NT2/D1 (cell line): ENCODE measurements around the gene POM121L12.

Source experiments
- DNase-seq: peaks from one replicate; pipeline ENCODE4 v3.0.0-alpha.2; 2011; ENCODE audit warnings: low read depth, low spot score
- H3K27me3 ChIP-seq: 2 replicates; pipeline ENCODE4 v1.6.0; 2011; ENCODE audit warnings: mild to moderate bottlenecking; ENCODE audit not compliant: insufficient read length, insufficient read depth
- H3K36me3 ChIP-seq: 2 replicates; pipeline ENCODE4 v1.6.1; 2011; ENCODE audit warnings: mild to moderate bottlenecking, low read length, mixed read lengths; ENCODE audit not compliant: insufficient read depth, insufficient read length
- H3K4me1 ChIP-seq: 2 replicates; pipeline ENCODE4 v1.5.1; 2011; ENCODE audit not compliant: insufficient read depth, insufficient read length
- H3K4me3 ChIP-seq: 2 replicates; pipeline ENCODE4 v1.5.1; 2011; ENCODE audit warnings: low read depth; ENCODE audit not compliant: insufficient read length
- H3K9ac ChIP-seq: 2 replicates; pipeline ENCODE4 v1.6.0; 2011; ENCODE audit warnings: low read depth; ENCODE audit not compliant: insufficient read length
- H3K9me3 ChIP-seq: 2 replicates; pipeline ENCODE4 v1.5.1; 2011; ENCODE audit warnings: mild to moderate bottlenecking, low read length; ENCODE audit not compliant: insufficient read depth
- SUZ12 ChIP-seq: IDR thresholded peaks from 2 replicates; pipeline ENCODE4 v1.6.1; 2011; ENCODE audit not compliant: insufficient read length, insufficient read depth; ENCODE audit errors: extremely low read depth
- YY1 ChIP-seq: IDR thresholded peaks from 2 replicates; pipeline ENCODE4 v1.6.1; 2011; ENCODE audit not compliant: insufficient read length, insufficient read depth
- ZNF274 ChIP-seq: IDR thresholded peaks from 2 replicates; pipeline ENCODE4 v1.6.1; 2011; ENCODE audit warnings: mild to moderate bottlenecking, low read depth, low read length

POM121L12 gene

DNA sequence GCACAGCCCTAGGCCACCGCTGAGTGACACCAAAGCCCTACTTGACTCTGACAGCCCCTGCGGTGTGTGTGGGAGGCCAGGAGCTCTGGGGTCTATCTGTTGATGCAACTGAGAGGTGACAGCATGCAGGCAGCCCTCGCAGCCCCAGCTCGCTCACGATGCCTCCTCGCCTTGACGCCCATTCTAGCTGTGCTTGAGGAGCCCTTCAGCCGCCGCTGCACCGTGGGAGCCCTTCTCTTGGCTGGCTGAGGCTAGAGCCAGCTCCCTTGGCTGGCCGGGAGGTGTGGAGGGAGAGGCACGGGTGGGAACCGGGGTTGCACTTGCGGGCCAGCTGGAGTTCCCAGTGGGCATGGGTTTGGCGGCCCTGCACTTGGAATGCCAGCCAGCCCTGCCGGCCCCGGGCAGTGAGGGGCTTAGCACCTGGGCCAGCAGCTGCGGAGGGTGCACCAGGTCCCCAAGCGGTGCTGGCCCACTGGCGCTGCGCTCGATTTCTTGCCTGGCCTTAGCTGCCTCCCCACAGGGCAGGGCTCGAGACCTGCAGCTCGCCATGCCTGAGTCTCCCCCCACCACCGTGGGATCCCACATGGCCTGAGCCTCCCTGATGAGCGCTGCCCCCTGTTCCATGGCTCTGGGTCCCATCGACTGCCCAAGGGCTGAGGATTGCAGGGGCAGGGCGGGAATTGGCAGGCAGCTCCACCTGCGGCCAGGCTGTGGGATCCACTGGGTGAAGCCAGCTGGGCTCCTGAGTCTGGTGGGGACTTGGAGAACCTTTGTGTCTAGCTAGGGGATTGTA lies 31.6 kb upstream of the POM121L12 start:
- Histone ChIP-seq H3K4me1 (no peaks in the 10 kb centered on the region), H3K9me3 (peaks cover 13% of the 10 kb centered on the region; the same call in 1 of the 2 replicates), H3K9ac (no peak overlapping the region), H3K4me3 (no peak overlapping the region), H3K27me3 (no peaks in the 10 kb centered on the region), H3K36me3 (no peaks in the 10 kb centered on the region)
- DNase-seq, result no peak
- TF ChIP-seq ZNF274 (no peak), SUZ12 (no peak), YY1 (no peak)

DNA sequence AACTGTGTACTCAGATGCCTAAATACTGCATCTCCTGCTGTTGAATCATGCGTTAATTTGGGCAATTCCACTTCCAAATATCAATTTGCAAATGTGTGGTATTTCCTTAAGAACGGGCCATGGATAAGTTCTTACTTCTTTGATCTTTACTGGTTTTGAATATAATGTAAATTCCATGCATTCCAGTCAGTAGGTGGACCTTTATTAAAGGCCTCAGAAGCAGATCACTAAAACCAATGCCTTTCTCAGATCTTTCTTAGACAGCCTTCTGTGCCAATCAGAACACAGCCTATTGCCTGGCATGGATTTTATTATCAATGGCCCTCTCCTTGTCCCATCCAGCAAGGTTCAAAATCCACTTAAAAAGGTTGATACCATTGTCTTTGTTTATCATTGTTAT lies 21.5 kb upstream of the POM121L12 start:
- Histone ChIP-seq H3K4me1 (no peaks in the 10 kb centered on the region), H3K27me3 (no peaks in the 10 kb centered on the region), H3K4me3 (no peak overlapping the region), H3K36me3 (no peaks in the 10 kb centered on the region), H3K9ac (no peak overlapping the region), H3K9me3 (peaks cover 14% of the 10 kb centered on the region; the same call in 1 of the 2 replicates)
- DNase-seq, result no peak
- TF ChIP-seq SUZ12 (no peak), ZNF274 (no peak), YY1 (no peak)

DNA sequence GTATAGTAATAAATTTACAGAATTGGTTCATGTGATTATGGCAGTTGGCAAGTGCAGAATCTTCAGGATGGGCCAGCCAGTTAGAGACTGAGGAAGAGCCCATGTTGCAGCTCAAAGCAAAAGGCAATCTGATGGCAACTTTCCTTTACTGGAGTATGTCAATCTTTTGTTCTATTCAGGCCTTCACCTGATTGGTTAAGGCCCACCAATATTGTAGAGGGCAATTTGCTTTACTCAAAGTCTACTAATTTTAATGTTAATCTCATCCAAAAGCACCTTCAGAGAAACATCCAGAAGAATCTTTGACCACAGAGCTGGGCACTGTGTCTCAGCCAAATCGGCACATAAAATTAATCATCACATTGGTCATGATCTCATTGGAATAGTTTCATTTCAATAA lies 20.0 kb upstream of the POM121L12 start:
- Histone ChIP-seq H3K4me1 (no peaks in the 10 kb centered on the region), H3K36me3 (no peaks in the 10 kb centered on the region), H3K9me3 (peaks cover 14% of the 10 kb centered on the region; the same call in 1 of the 2 replicates), H3K27me3 (no peaks in the 10 kb centered on the region), H3K4me3 (no peak overlapping the region), H3K9ac (no peak overlapping the region)
- TF ChIP-seq ZNF274 (no peak), SUZ12 (no peak), YY1 (no peak)
- DNase-seq, result no peak

DNA sequence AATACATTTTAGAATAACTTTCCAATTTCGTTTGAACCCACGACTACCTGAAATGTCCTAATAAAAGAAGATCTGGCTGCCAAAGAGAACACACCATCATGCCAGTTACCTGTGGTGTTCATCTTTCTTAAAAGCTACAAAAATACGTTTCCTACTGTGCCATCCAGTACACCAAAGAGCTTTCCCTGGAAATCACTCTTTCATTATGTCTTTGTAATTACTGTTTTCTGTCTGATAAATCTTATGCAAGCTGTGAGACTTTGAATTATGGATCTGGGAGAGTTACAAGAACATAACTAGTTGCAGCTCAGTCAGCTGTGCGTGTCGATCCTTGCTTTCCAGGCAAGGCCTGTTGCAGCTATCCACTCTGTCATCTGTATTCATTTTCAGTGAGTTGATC lies 12.5 kb upstream of the POM121L12 start:
- H3K4me1 ChIP-seq, result no peaks in the 10 kb centered on the region
- H3K36me3 ChIP-seq, result no peaks in the 10 kb centered on the region
- H3K4me3 ChIP-seq, result no peak overlapping the region
- H3K27me3 ChIP-seq, result no peaks in the 10 kb centered on the region
- DNase-seq, result no peak
- H3K9me3 ChIP-seq, result no peaks in the 10 kb centered on the region
- TF ChIP-seq SUZ12 (no peak), YY1 (no peak), ZNF274 (no peak)
- H3K9ac ChIP-seq, result no peak overlapping the region

DNA sequence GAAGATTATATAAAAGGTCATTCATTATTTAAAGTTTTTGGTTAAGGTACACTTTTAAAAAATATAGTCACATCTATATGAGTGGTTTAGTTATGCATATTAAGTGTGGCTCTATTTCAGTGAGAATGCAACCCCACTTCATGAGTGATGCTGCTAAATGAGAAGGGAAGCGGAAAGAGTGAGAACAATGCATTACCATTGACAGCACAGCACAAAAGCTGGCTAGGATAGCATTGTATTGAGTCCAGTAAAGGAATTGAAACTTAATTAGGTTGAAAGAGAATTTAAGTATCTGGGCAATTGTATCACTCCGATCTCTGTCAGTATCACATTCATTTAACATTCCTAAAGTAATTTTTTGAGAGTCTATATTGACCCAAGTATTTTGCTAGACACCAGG lies 13.2 kb downstream of the POM121L12 start:
- TF ChIP-seq YY1, result no peak
- no peak for TF ChIP-seq SUZ12
- TF ChIP-seq ZNF274, result no peak
- no peaks in the 10 kb centered on the region for H3K27me3 ChIP-seq
- no peak overlapping the region for H3K9ac ChIP-seq
- no peak for DNase-seq
- no peaks in the 10 kb centered on the region for H3K9me3 ChIP-seq
- no peaks in the 10 kb centered on the region for H3K4me1 ChIP-seq
- H3K4me3 ChIP-seq, result no peak overlapping the region
- H3K36me3 ChIP-seq, result no peaks in the 10 kb centered on the region

DNA sequence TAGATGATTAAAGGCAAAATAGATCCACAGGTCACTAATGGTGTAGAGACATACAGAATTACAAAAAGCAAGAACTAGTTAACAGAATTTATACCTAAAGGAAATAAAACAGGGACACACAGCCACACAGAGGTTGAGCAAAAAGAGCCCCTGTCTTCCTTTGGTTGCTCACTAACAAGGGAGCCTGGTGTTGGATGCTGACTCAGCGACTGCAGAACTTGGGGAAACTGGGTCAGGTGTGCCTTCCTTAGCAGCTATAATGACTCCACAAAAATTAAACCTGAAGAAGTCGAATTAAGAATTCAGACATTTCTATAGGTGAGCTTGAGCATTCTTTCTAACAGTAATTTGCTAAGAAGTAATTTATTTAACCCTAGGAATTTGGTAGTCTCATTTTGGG lies 15.0 kb downstream of the POM121L12 start:
- H3K27me3 ChIP-seq, result no peaks in the 10 kb centered on the region
- H3K36me3 ChIP-seq, result no peaks in the 10 kb centered on the region
- H3K9me3 ChIP-seq, result no peaks in the 10 kb centered on the region
- DNase-seq, result no peak
- no peak overlapping the region for H3K9ac ChIP-seq
- no peak overlapping the region for H3K4me3 ChIP-seq
- no peaks in the 10 kb centered on the region for H3K4me1 ChIP-seq
- TF ChIP-seq YY1, result no peak
- no peak for TF ChIP-seq SUZ12
- TF ChIP-seq ZNF274, result no peak

DNA sequence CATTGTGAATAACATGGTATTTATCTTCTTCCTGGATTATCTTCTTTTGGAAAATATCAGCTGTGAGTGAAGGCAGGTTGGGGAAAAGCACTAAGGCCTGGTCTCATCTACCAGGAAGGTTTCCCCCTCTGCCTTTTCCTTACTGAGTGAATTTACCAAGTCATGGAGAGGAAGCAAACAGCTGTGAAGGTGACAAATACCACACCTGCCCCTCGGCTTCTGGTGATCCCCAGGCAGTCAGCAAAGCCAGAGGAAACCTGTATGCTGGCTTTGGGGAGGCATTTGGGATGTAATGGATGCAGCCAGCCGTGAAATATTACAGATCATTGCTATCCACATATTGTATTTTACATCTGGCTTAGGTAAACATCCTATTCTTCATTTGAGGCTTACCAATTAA lies 24.2 kb downstream of the POM121L12 start:
- Histone ChIP-seq H3K9me3 (peaks cover 4% of the 10 kb centered on the region; the same call in 1 of the 2 replicates), H3K4me3 (no peak overlapping the region), H3K36me3 (no peaks in the 10 kb centered on the region), H3K4me1 (no peaks in the 10 kb centered on the region), H3K27me3 (no peaks in the 10 kb centered on the region), H3K9ac (no peak overlapping the region)
- TF ChIP-seq SUZ12, result no peak
- no peak for TF ChIP-seq ZNF274
- DNase-seq, result no peak

DNA sequence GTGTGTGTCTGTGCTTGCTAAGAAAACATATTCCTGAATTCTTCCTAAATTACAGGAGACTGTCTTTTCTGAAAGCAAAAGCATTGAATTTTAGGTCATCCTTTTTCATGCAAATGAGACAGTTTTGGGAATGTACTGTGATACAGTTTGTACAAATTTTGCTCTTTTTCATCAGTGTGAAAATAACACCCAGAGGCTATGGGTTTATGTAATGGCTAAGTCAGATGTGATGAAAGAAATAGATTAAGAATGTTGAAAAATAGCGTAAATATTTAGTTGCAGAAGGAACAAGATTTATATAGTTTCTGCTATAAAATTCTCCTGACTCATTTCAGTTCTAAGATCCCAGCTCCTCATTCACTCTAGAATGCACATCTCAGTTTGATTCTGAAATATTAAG lies 24.6 kb downstream of the POM121L12 start:
- TF ChIP-seq SUZ12 (no peak), YY1 (no peak), ZNF274 (no peak)
- no peaks in the 10 kb centered on the region for H3K27me3 ChIP-seq
- H3K4me1 ChIP-seq, result no peaks in the 10 kb centered on the region
- H3K36me3 ChIP-seq, result no peaks in the 10 kb centered on the region
- H3K4me3 ChIP-seq, result no peak overlapping the region
- H3K9ac ChIP-seq, result no peak overlapping the region
- peaks cover 4% of the 10 kb centered on the region; the same call in 1 of the 2 replicates for H3K9me3 ChIP-seq
- DNase-seq, result no peak
